Measurements from ENCODE around the gene TMEM130.

- TF ChIP-seq CTCF (IDR thresholded peaks at IDR 0.05) (no peak), EP300 (IDR thresholded peaks at IDR 0.05) (no peak), POLR2A (IDR thresholded peaks at IDR 0.05) (no peak)
Observed at GRCh38 chr7:98869027-98869596, 702 bp downstream of the TMEM130 start.
